Measurements from ENCODE around the gene BCL2L13.

Gene BCL2L13

DNA sequence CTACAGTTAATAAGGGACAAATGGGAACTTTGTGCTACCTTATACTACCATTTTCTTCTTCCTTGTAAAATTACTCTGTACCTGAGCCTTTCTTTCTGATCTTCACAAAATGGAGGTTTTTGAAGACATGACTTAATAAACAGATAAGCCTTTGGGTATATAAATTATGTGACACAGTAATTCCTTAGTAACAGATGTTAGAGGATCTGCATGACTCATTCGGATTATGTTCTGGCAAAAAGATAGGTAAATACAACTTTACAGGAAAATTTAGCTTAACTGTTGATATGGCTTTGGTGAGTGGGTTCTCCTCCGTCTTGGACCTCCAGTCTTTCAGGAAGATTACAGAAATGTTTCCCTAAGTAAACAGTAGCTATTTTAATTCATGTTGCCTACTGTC is 73.9 kb downstream of the BCL2L13 start:
- Histone ChIP-seq H3K27ac (ENCODE audit: low read depth, low read length) (no peak overlapping the region), H3K4me3 (ENCODE audit: low read length) (no peak overlapping the region), H3K79me2 (ENCODE audit: control insufficient read depth, insufficient read depth, low read length) (no peaks in the 10 kb centered on the region), H3K23ac (ENCODE audit: low read length) (no peak overlapping the region), H3K27me3 (ENCODE audit: insufficient read depth, low read length, poor library complexity) (no peaks in the 10 kb centered on the region), H4K5ac (ENCODE audit: low read length) (no peak overlapping the region), H3K79me1 (ENCODE audit: low read length) (no peaks in the 10 kb centered on the region), H2BK5ac (ENCODE audit: low read length) (no peak overlapping the region), H3K4ac (ENCODE audit: low read depth, low read length) (no peak overlapping the region), H4K8ac (ENCODE audit: low read depth, low read length) (no peak overlapping the region), H2BK15ac (replicated peaks; ENCODE audit: low read depth) (no peak overlapping the region), H2BK120ac (ENCODE audit: low read depth, low read length) (no peak overlapping the region), H3K56ac (ENCODE audit: low read length) (no peak overlapping the region), H3K18ac (ENCODE audit: low read length) (no peak overlapping the region), H3K9ac (ENCODE audit: low read length) (no peak overlapping the region), H3K4me2 (ENCODE audit: low read length) (no peak overlapping the region), H3K36me3 (ENCODE audit: control insufficient read depth, insufficient read depth, low read length) (no peaks in the 10 kb centered on the region), H2AK5ac (ENCODE audit: low read length) (no peak overlapping the region), H3K4me1 (ENCODE audit: control insufficient read depth, low read depth, low read length) (no peaks in the 10 kb centered on the region)
- WGBS (ENCODE audit: extremely low coverage, insufficient coverage, low lambda C conversion rate) = no CpG with 5 or more reads among the region's 2 CpGs
- DNase-seq = no peak

DNA sequence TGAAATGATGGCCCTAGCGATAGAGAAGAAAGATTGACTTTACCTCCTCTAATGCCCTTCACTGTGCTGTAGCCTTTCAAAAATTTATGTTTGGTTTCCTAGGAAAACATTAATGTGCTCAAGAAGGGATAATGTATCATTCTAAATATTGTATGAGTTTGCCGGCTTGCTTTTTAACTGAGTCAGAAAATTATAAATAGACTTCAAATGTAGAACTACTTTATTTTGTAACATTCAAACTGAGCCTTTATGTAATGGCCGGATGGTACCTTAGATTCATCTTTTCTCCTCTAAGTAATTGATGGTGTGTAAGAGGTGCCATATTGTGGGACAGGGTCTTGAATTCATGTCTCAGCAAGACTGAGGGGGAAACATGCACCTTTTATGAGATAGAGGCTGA is 78.0 kb downstream of the BCL2L13 start:
- no peak overlapping the region for H3K4ac ChIP-seq (ENCODE audit: low read depth, low read length)
- H3K9ac ChIP-seq (ENCODE audit: low read length) = no peak overlapping the region
- H3K56ac ChIP-seq (ENCODE audit: low read length) = no peak overlapping the region

DNA sequence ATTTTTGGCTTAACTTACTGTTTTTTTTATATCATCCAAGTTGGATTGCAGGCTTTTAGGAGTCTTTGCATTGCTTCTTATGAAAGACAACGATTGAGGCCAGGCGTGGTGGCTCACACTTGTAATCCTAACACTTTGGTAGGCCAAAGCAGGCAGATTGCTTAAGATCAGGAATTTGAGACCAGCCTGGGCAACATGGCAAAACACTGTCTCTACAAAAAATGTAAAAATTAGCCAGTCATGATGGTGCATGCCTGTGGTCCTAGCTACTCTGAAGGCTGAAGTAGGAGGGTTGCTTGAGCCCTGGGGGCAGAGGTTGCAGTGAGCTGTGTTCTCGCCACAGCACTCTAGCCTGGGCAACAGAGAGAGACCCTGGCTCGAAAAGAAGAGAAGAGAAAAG is 79.2 kb downstream of the BCL2L13 start:
- Histone ChIP-seq H4K8ac (ENCODE audit: low read depth, low read length) (no peak overlapping the region), H2BK120ac (ENCODE audit: low read depth, low read length) (no peak overlapping the region), H3K4me2 (ENCODE audit: low read length) (no peak overlapping the region), H3K4me1 (ENCODE audit: control insufficient read depth, low read depth, low read length) (no peaks in the 10 kb centered on the region), H3K4ac (ENCODE audit: low read depth, low read length) (no peak overlapping the region), H2BK5ac (ENCODE audit: low read length) (no peak overlapping the region), H3K36me3 (ENCODE audit: control insufficient read depth, insufficient read depth, low read length) (no peaks in the 10 kb centered on the region), H3K18ac (ENCODE audit: low read length) (no peak overlapping the region), H3K27ac (ENCODE audit: low read depth, low read length) (no peak overlapping the region), H3K27me3 (ENCODE audit: insufficient read depth, low read length, poor library complexity) (no peaks in the 10 kb centered on the region), H3K79me1 (ENCODE audit: low read length) (no peaks in the 10 kb centered on the region), H2AK5ac (ENCODE audit: low read length) (no peak overlapping the region), H4K5ac (ENCODE audit: low read length) (no peak overlapping the region), H3K79me2 (ENCODE audit: control insufficient read depth, insufficient read depth, low read length) (no peaks in the 10 kb centered on the region), H3K23ac (ENCODE audit: low read length) (no peak overlapping the region), H3K4me3 (ENCODE audit: low read length) (no peak overlapping the region), H2BK15ac (replicated peaks; ENCODE audit: low read depth) (no peak overlapping the region), H3K56ac (ENCODE audit: low read length) (no peak overlapping the region), H3K9ac (ENCODE audit: low read length) (no peak overlapping the region)
- no peak for DNase-seq
- no CpG with 5 or more reads among the region's 4 CpGs for WGBS (ENCODE audit: extremely low coverage, insufficient coverage, low lambda C conversion rate)

More for the DNA sequence above, 78.0 kb downstream of the BCL2L13 start:
- Histone ChIP-seq H2BK5ac (ENCODE audit: low read length) (no peak overlapping the region), H2BK120ac (ENCODE audit: low read depth, low read length) (no peak overlapping the region), H3K4me3 (ENCODE audit: low read length) (no peak overlapping the region), H3K27me3 (ENCODE audit: insufficient read depth, low read length, poor library complexity) (no peaks in the 10 kb centered on the region), H3K23ac (ENCODE audit: low read length) (no peak overlapping the region), H3K18ac (ENCODE audit: low read length) (no peak overlapping the region), H3K79me1 (ENCODE audit: low read length) (no peaks in the 10 kb centered on the region), H3K36me3 (ENCODE audit: control insufficient read depth, insufficient read depth, low read length) (no peaks in the 10 kb centered on the region), H2BK15ac (replicated peaks; ENCODE audit: low read depth) (no peak overlapping the region), H2AK5ac (ENCODE audit: low read length) (no peak overlapping the region), H3K4me1 (ENCODE audit: control insufficient read depth, low read depth, low read length) (no peaks in the 10 kb centered on the region), H3K4me2 (ENCODE audit: low read length) (no peak overlapping the region), H3K27ac (ENCODE audit: low read depth, low read length) (no peak overlapping the region), H3K79me2 (ENCODE audit: control insufficient read depth, insufficient read depth, low read length) (no peaks in the 10 kb centered on the region), H4K8ac (ENCODE audit: low read depth, low read length) (no peak overlapping the region), H4K5ac (ENCODE audit: low read length) (no peak overlapping the region)
- WGBS (ENCODE audit: extremely low coverage, insufficient coverage, low lambda C conversion rate) = no CpG with 5 or more reads among the region's 3 CpGs
- no peak for DNase-seq

DNA sequence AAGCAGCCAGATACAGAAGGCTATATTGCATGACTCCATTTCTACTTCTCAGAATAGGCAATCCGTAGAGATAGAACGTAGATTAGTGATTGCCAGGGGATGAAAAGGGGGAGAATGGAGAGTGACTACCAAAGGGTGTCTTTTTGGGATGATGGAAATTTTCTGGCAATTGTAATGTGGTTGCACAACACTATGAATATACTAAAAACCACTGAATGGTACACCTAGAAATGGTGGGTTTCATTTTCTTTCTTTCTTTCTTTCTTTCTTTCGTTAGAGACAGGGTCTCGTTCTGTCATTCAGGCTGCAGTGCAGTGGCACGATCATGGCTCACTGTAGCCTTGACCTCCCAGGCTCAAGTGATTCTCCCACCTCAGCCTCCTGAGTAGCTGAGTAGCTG is 81.4 kb downstream of the BCL2L13 start:
- H3K18ac ChIP-seq (ENCODE audit: low read length) = no peak overlapping the region
- H3K27ac ChIP-seq (ENCODE audit: low read depth, low read length) = no peak overlapping the region
- H3K4me1 ChIP-seq (ENCODE audit: control insufficient read depth, low read depth, low read length) = no peaks in the 10 kb centered on the region
- no peaks in the 10 kb centered on the region for H3K27me3 ChIP-seq (ENCODE audit: insufficient read depth, low read length, poor library complexity)
- H3K23ac ChIP-seq (ENCODE audit: low read length) = no peak overlapping the region
- H3K79me1 ChIP-seq (ENCODE audit: low read length) = no peaks in the 10 kb centered on the region
- no peak overlapping the region for H3K4ac ChIP-seq (ENCODE audit: low read depth, low read length)
- H2AK5ac ChIP-seq (ENCODE audit: low read length) = no peak overlapping the region
- no peak overlapping the region for H4K5ac ChIP-seq (ENCODE audit: low read length)
- H3K4me3 ChIP-seq (ENCODE audit: low read length) = no peak overlapping the region
- no peak overlapping the region for H4K8ac ChIP-seq (ENCODE audit: low read depth, low read length)
- no peaks in the 10 kb centered on the region for H3K79me2 ChIP-seq (ENCODE audit: control insufficient read depth, insufficient read depth, low read length)
- H3K9ac ChIP-seq (ENCODE audit: low read length) = no peak overlapping the region
- no peak overlapping the region for H3K4me2 ChIP-seq (ENCODE audit: low read length)
- no peak overlapping the region for H3K56ac ChIP-seq (ENCODE audit: low read length)
- H2BK15ac ChIP-seq (replicated peaks; ENCODE audit: low read depth) = no peak overlapping the region
- no peak overlapping the region for H2BK120ac ChIP-seq (ENCODE audit: low read depth, low read length)
- no CpG with 5 or more reads among the region's 5 CpGs for WGBS (ENCODE audit: extremely low coverage, insufficient coverage, low lambda C conversion rate)
- H3K36me3 ChIP-seq (ENCODE audit: control insufficient read depth, insufficient read depth, low read length) = no peaks in the 10 kb centered on the region
- H2BK5ac ChIP-seq (ENCODE audit: low read length) = no peak overlapping the region
- no peak for DNase-seq

DNA sequence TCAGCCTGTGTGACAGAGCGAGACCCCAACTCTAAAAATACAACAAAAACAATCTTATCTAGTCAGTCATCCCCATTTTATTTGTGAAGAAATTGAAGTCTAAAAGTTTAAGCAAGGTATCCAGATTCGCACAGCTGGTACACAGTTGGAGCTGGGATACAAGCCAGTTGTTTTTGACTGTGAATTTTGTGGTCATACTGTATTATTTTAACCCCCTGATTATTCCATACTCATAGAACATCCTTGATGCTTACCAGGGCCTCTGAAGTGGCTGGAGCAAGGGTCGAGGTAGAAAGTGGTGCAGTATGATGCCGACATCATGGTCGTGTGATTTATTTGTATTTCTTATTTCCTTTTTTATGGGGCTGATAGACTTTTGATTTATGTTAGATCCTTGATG is 85.7 kb downstream of the BCL2L13 start:
- no peaks in the 10 kb centered on the region for H3K79me1 ChIP-seq (ENCODE audit: low read length)
- DNase-seq = no peak
- H2AK5ac ChIP-seq (ENCODE audit: low read length) = no peak overlapping the region
- H2BK120ac ChIP-seq (ENCODE audit: low read depth, low read length) = no peak overlapping the region
- WGBS (ENCODE audit: extremely low coverage, insufficient coverage, low lambda C conversion rate) = no CpG with 5 or more reads among the region's 5 CpGs
- no peak overlapping the region for H3K23ac ChIP-seq (ENCODE audit: low read length)
- no peak overlapping the region for H3K56ac ChIP-seq (ENCODE audit: low read length)
- no peaks in the 10 kb centered on the region for H3K79me2 ChIP-seq (ENCODE audit: control insufficient read depth, insufficient read depth, low read length)
- H3K4me2 ChIP-seq (ENCODE audit: low read length) = no peak overlapping the region
- H3K4me3 ChIP-seq (ENCODE audit: low read length) = no peak overlapping the region
- H4K8ac ChIP-seq (ENCODE audit: low read depth, low read length) = no peak overlapping the region
- no peak overlapping the region for H3K27ac ChIP-seq (ENCODE audit: low read depth, low read length)
- no peak overlapping the region for H2BK5ac ChIP-seq (ENCODE audit: low read length)
- H2BK15ac ChIP-seq (replicated peaks; ENCODE audit: low read depth) = no peak overlapping the region
- no peak overlapping the region for H3K9ac ChIP-seq (ENCODE audit: low read length)
- H3K4ac ChIP-seq (ENCODE audit: low read depth, low read length) = no peak overlapping the region
- no peaks in the 10 kb centered on the region for H3K4me1 ChIP-seq (ENCODE audit: control insufficient read depth, low read depth, low read length)
- no peak overlapping the region for H4K5ac ChIP-seq (ENCODE audit: low read length)
- no peaks in the 10 kb centered on the region for H3K27me3 ChIP-seq (ENCODE audit: insufficient read depth, low read length, poor library complexity)
- H3K36me3 ChIP-seq (ENCODE audit: control insufficient read depth, insufficient read depth, low read length) = peaks cover 3% of the 10 kb centered on the region
- H3K18ac ChIP-seq (ENCODE audit: low read length) = no peak overlapping the region

DNA sequence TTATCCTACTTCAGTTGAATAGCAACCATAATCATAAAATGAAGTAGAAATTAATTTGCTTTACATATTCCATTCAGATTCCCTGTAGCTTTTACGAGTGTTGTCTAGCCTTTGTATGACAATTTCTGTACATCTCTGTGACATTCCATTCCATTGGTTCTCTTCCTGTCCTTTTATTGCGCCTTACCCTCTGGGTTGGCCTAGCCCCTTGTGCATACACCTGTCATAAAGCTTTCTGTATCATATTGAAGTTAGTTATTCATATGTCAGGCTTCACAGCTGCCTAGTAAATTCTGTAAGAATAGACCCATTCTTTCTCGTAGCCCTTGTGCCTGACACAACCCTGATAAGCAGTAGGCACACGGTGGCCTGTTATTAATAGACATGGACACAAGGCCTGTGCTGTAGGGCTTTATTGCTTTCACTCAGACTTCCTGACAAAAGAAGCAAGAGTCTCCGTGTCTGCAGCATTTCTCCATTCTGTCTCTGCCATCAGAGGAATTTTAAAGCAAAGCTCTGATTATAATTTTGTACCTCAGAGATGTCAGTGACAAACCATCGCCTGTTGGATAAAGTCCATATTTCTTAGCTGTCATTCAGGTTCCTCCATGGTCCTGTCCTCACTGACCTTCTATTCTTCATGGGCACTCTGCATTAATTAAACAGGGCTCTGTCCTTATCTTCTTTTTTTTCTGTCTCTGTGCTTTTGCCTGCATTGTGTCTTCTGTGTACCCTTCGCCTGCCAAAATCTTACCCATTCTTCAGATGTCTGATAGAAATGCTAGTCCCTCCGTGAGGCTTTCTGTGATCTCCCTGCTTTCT is 86.3 kb downstream of the BCL2L13 start:
- no peaks in the 10 kb centered on the region for H3K79me1 ChIP-seq (ENCODE audit: low read length)

More for the DNA sequence above, 86.3 kb downstream of the BCL2L13 start:
- H2BK5ac ChIP-seq (ENCODE audit: low read length) = no peak overlapping the region
- no peak overlapping the region for H3K4ac ChIP-seq (ENCODE audit: low read depth, low read length)
- no CpG with 5 or more reads among the region's 8 CpGs for WGBS (ENCODE audit: extremely low coverage, insufficient coverage, low lambda C conversion rate)
- H2BK15ac ChIP-seq (replicated peaks; ENCODE audit: low read depth) = no peak overlapping the region
- no peaks in the 10 kb centered on the region for H3K27me3 ChIP-seq (ENCODE audit: insufficient read depth, low read length, poor library complexity)
- no peak overlapping the region for H3K4me2 ChIP-seq (ENCODE audit: low read length)
- H3K18ac ChIP-seq (ENCODE audit: low read length) = no peak overlapping the region
- no peak overlapping the region for H3K9ac ChIP-seq (ENCODE audit: low read length)
- no peak for DNase-seq
- no peak overlapping the region for H2AK5ac ChIP-seq (ENCODE audit: low read length)
- H3K36me3 ChIP-seq (ENCODE audit: control insufficient read depth, insufficient read depth, low read length) = peaks cover 3% of the 10 kb centered on the region
- no peaks in the 10 kb centered on the region for H3K4me1 ChIP-seq (ENCODE audit: control insufficient read depth, low read depth, low read length)
- H3K4me3 ChIP-seq (ENCODE audit: low read length) = no peak overlapping the region
- H4K5ac ChIP-seq (ENCODE audit: low read length) = no peak overlapping the region
- H3K56ac ChIP-seq (ENCODE audit: low read length) = no peak overlapping the region
- no peak overlapping the region for H4K8ac ChIP-seq (ENCODE audit: low read depth, low read length)
- no peaks in the 10 kb centered on the region for H3K79me2 ChIP-seq (ENCODE audit: control insufficient read depth, insufficient read depth, low read length)
- H2BK120ac ChIP-seq (ENCODE audit: low read depth, low read length) = no peak overlapping the region
- no peak overlapping the region for H3K27ac ChIP-seq (ENCODE audit: low read depth, low read length)
- H3K23ac ChIP-seq (ENCODE audit: low read length) = no peak overlapping the region
